ENCODE results near the gene NKX2-1. TPM values are rescaled to one million over a fixed set of nuclear protein-coding genes. Genes with fewer than 3 reads are reported as not detected.

The NKX2-1 gene
- polyA plus RNA-seq, 1 of the 3 experiments (the other 2 are of a cell fraction), result not detected

- H2AFZ ChIP-seq (ENCODE audit: low read depth), result no peak overlapping the region
- no peak overlapping the region for H3K9ac ChIP-seq
- peak overlapping the region in 1 of 2 experiments; percentile 29; a peak in 1 of 4 replicates for H3K4me3 ChIP-seq (ENCODE audit: low read depth in 2 of 2, low read length in 1 of 2)
- 10% methylated on average over 47 of the region's 63 CpGs for WGBS (ENCODE audit: low lambda C conversion rate)
- H3K36me3 ChIP-seq (replicated peaks in 1 of 2; ENCODE audit: control insufficient read depth in 1 of 2, insufficient read depth in 2 of 2, low read length in 1 of 2), result no peaks in the 10 kb centered on the region
- DNase-seq, result peak; percentile 73
- H3K27me3 ChIP-seq (ENCODE audit: insufficient read depth), result peaks cover 100% of the 10 kb centered on the region
- H3K9me3 ChIP-seq, result no peaks in the 10 kb centered on the region
- no peaks in the 10 kb centered on the region for H3K79me2 ChIP-seq (ENCODE audit: insufficient read depth)
- CTCF ChIA-PET, result interaction anchor here (0.6 to 1.5 kb wide), 4 partner anchors 18 to 63 kb away, joined by 3 to 6 read pairs (median 4); no protein-coding TSS in a partner anchor
- no peaks in the 10 kb centered on the region for H4K20me1 ChIP-seq (ENCODE audit: insufficient read depth)
- POLR2A ChIA-PET, result no interaction called here
- no peaks in the 10 kb centered on the region for H3F3A ChIP-seq (replicated peaks; ENCODE audit: insufficient read depth)
- H3K27ac ChIP-seq (ENCODE audit: low read depth in 2 of 2, low read length in 1 of 2), result no peak overlapping the region
- peaks cover 0 to 5% of the 10 kb centered on the region in 2 experiments; a peak in 1 of 4 replicates for H3K4me1 ChIP-seq (ENCODE audit: control insufficient read depth in 1 of 2, insufficient read depth in 2 of 2, low read depth in 1 of 2, low read length in 1 of 2)
- H3K4me2 ChIP-seq, result peak overlapping the region; percentile 62
- TF ChIP-seq ELF1 (IDR thresholded peaks at IDR 0.05) (no peak), RXRA (IDR thresholded peaks at IDR 0.05; ENCODE audit: borderline replicate concordance, low read depth) (no peak), RAD21 (IDR thresholded peaks at IDR 0.05; ENCODE audit: low read length) (no peak), EZH2phosphoT487 (IDR thresholded peaks at IDR 0.05; ENCODE audit: borderline replicate concordance, low read depth) (no peak)
- TF ChIP-seq, protein P1, sequence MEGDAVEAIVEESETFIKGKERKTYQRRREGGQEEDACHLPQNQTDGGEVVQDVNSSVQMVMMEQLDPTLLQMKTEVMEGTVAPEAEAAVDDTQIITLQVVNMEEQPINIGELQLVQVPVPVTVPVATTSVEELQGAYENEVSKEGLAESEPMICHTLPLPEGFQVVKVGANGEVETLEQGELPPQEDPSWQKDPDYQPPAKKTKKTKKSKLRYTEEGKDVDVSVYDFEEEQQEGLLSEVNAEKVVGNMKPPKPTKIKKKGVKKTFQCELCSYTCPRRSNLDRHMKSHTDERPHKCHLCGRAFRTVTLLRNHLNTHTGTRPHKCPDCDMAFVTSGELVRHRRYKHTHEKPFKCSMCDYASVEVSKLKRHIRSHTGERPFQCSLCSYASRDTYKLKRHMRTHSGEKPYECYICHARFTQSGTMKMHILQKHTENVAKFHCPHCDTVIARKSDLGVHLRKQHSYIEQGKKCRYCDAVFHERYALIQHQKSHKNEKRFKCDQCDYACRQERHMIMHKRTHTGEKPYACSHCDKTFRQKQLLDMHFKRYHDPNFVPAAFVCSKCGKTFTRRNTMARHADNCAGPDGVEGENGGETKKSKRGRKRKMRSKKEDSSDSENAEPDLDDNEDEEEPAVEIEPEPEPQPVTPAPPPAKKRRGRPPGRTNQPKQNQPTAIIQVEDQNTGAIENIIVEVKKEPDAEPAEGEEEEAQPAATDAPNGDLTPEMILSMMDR (IDR thresholded peaks at IDR 0.05), result peak; percentile 43
- TF ChIP-seq, protein P2, sequence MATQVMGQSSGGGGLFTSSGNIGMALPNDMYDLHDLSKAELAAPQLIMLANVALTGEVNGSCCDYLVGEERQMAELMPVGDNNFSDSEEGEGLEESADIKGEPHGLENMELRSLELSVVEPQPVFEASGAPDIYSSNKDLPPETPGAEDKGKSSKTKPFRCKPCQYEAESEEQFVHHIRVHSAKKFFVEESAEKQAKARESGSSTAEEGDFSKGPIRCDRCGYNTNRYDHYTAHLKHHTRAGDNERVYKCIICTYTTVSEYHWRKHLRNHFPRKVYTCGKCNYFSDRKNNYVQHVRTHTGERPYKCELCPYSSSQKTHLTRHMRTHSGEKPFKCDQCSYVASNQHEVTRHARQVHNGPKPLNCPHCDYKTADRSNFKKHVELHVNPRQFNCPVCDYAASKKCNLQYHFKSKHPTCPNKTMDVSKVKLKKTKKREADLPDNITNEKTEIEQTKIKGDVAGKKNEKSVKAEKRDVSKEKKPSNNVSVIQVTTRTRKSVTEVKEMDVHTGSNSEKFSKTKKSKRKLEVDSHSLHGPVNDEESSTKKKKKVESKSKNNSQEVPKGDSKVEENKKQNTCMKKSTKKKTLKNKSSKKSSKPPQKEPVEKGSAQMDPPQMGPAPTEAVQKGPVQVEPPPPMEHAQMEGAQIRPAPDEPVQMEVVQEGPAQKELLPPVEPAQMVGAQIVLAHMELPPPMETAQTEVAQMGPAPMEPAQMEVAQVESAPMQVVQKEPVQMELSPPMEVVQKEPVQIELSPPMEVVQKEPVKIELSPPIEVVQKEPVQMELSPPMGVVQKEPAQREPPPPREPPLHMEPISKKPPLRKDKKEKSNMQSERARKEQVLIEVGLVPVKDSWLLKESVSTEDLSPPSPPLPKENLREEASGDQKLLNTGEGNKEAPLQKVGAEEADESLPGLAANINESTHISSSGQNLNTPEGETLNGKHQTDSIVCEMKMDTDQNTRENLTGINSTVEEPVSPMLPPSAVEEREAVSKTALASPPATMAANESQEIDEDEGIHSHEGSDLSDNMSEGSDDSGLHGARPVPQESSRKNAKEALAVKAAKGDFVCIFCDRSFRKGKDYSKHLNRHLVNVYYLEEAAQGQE (IDR thresholded peaks at IDR 0.05; ENCODE audit: low read depth, low read length), result no peak
- no peaks in the 10 kb centered on the region for H3K9me2 ChIP-seq
Measured at GRCh38 chr14:36520601-36521525, 831 bp upstream of the NKX2-1 start.

DNA sequence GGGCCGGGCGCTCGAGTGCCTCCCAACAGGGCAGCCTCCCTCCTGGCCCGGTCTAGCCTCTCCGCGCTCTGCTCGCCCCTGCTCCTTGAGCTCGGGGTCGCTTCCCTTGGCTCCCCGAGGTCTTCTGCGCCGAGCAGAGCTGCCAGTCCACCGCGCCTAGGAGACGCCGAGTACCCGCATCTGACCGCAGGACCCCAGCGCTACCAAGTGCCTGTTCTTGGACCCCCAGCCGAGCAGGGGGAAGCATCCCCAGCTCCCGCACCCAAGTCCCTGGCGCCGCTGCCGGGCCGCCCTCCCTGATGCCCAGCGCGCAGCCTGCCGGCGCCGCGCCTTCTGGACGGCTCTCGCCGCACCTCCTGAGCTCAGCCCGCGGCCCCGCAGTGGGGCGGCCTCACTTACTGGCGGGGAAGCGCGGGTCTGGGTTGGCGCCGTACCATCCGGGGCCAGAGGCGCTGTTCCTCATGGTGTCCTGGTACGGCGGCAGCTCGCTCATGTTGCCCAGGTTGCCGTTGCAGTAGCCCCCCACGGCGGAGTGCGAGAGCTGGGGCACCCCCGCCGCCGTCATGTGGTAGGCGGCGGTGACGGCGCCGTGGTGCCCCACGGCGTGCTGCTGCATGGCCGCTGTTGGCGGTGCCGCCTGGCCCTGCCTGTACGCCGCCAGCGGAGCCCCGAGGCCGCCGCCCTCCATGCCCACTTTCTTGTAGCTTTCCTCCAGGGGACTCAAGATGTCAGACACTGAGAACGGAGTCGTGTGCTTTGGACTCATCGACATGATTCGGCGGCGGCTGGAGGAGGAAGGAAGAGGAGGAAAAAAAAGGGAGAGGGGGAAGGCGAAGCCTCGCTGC is 1.2 kb downstream of the NKX2-1 start:
- CTCF ChIA-PET, result interaction anchor here (1.4 kb wide), 1 partner anchor 35 kb away, joined by 4 read pairs; no protein-coding TSS in a partner anchor
- Histone ChIP-seq H4K20me1 (ENCODE audit: insufficient read depth) (no peaks in the 10 kb centered on the region), H3K4me2 (peak overlapping the region; percentile 43; the same call in 1 of the 2 replicates), H3K9me3 (no peaks in the 10 kb centered on the region), H3K27me3 (ENCODE audit: insufficient read depth) (peaks cover 100% of the 10 kb centered on the region), H3K9me2 (no peaks in the 10 kb centered on the region), H2AFZ (ENCODE audit: low read depth) (no peak overlapping the region), H3K27ac (ENCODE audit: low read depth in 2 of 2, low read length in 1 of 2) (no peak overlapping the region), H3K4me3 (ENCODE audit: low read depth in 2 of 2, low read length in 1 of 2) (no peak overlapping the region), H3F3A (replicated peaks; ENCODE audit: insufficient read depth) (no peaks in the 10 kb centered on the region), H3K9ac (no peak overlapping the region), H3K36me3 (replicated peaks in 1 of 2; ENCODE audit: control insufficient read depth in 1 of 2, insufficient read depth in 2 of 2, low read length in 1 of 2) (no peaks in the 10 kb centered on the region), H3K79me2 (ENCODE audit: insufficient read depth) (no peaks in the 10 kb centered on the region), H3K4me1 (ENCODE audit: control insufficient read depth in 1 of 2, insufficient read depth in 2 of 2, low read depth in 1 of 2, low read length in 1 of 2) (peaks cover 0 to 5% of the 10 kb centered on the region in 2 experiments; a peak in 1 of 4 replicates)
- peak; percentile 26 for DNase-seq
- POLR2A ChIA-PET, result no interaction called here
- 11% methylated on average over 28 of the region's 79 CpGs for WGBS (ENCODE audit: low lambda C conversion rate)
- TF ChIP-seq, protein P1 (IDR thresholded peaks at IDR 0.05), result no peak
- TF ChIP-seq SMC3 (IDR thresholded peaks at IDR 0.05; ENCODE audit: low read depth, low read length) (no peak), NRF1 (IDR thresholded peaks at IDR 0.05; ENCODE audit: low read depth, low read length) (no peak), MXI1 (IDR thresholded peaks at IDR 0.05; ENCODE audit: low read depth, low read length) (no peak), MEF2A (IDR thresholded peaks at IDR 0.05; ENCODE audit: borderline replicate concordance, low read depth) (no peak), TEAD4 (IDR thresholded peaks at IDR 0.05; ENCODE audit: borderline replicate concordance, insufficient read depth) (no peak), RAD21 (IDR thresholded peaks at IDR 0.05; ENCODE audit: low read length) (no peak)
- TF ChIP-seq, protein P3, sequence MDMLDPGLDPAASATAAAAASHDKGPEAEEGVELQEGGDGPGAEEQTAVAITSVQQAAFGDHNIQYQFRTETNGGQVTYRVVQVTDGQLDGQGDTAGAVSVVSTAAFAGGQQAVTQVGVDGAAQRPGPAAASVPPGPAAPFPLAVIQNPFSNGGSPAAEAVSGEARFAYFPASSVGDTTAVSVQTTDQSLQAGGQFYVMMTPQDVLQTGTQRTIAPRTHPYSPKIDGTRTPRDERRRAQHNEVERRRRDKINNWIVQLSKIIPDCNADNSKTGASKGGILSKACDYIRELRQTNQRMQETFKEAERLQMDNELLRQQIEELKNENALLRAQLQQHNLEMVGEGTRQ (IDR thresholded peaks at IDR 0.05; ENCODE audit: borderline replicate concordance, low read depth, low read length), result no peak

Data from SK-N-SH (cell line).